Epithelial cell of proximal tubule (primary cell): ENCODE measurements around the gene PRSS27. TPM values are rescaled to one million over a fixed set of nuclear protein-coding genes. Genes with fewer than 3 reads are reported as not detected.
"Not testable (repeated sequence)": the region's sequence is repeated elsewhere in the genome, so short reads cannot be mapped to it uniquely, and the experiment has no call there.

Experiments used
- DNase-seq: peaks from one replicate; pipeline ENCODE4 v3.0.0-alpha.2; 2011; ENCODE audit warnings: low read depth
- H3K4me3 ChIP-seq: 2 replicates; pipeline ENCODE4 v1.5.1; 2011; ENCODE audit warnings: low read depth, mild to moderate bottlenecking, low read length
- total RNA-seq: library from RNA; depleted of rRNA; stranded (reverse); fragments of >200 nt; gene quantifications from 2 replicates; pipeline ENCODE4 v1.2.3, GENCODE V29; 2015
- TF ChIP-seq, protein P1 (sequence below): conservative IDR thresholded peaks from 2 replicates; pipeline ENCODE4 v1.5.1; 2012; ENCODE audit warnings: low read depth, mild to moderate bottlenecking, low read length

PRSS27 gene
- total RNA-seq, 1 donor from 2014 or later = 0.92 TPM

- H3K4me3 ChIP-seq = peak overlapping the region; percentile 3
- peak; percentile 36 for DNase-seq
- TF ChIP-seq, protein P1, sequence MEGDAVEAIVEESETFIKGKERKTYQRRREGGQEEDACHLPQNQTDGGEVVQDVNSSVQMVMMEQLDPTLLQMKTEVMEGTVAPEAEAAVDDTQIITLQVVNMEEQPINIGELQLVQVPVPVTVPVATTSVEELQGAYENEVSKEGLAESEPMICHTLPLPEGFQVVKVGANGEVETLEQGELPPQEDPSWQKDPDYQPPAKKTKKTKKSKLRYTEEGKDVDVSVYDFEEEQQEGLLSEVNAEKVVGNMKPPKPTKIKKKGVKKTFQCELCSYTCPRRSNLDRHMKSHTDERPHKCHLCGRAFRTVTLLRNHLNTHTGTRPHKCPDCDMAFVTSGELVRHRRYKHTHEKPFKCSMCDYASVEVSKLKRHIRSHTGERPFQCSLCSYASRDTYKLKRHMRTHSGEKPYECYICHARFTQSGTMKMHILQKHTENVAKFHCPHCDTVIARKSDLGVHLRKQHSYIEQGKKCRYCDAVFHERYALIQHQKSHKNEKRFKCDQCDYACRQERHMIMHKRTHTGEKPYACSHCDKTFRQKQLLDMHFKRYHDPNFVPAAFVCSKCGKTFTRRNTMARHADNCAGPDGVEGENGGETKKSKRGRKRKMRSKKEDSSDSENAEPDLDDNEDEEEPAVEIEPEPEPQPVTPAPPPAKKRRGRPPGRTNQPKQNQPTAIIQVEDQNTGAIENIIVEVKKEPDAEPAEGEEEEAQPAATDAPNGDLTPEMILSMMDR = no peak
Measured at GRCh38 chr16:2692948-2693651, 26.9 kb downstream of the PRSS27 start.

DNA sequence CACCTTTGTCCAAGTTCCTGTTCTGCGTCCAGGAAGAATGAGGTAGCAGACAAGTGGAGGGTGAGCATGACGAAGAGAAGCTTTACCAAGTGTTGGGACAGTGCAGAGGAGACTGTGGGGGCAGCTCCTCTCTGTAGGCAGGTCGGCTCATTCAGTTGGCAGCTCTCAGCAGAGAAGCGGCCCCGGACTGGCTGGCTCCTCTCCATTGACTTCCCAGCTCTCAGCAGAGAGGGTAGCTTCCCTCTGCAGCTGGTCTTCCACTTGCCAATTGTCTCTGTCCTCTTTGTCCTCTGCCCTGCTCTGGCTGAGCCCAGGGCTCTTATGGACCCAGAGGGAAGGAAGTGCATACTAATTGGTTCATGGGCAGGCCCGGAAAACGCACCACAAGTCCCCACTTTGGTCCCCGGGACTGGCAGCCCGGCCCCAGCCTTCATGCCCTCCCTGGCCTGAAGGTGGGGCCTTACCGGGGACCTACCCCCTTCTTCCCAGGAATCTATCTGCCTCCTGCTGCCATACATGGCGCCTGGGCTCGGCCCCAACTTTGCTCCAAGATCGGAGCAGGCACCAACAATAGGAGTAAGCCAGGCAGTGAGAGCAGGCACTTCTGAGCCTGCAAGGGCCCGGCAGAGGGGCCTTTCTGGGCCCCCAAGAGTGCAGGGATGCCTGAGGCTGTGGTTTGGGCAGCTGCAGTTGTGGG lies 27.6 kb downstream of the PRSS27 start:
- TF ChIP-seq, protein P1 = no peak
- H3K4me3 ChIP-seq = no peak overlapping the region
- DNase-seq = no peak

DNA sequence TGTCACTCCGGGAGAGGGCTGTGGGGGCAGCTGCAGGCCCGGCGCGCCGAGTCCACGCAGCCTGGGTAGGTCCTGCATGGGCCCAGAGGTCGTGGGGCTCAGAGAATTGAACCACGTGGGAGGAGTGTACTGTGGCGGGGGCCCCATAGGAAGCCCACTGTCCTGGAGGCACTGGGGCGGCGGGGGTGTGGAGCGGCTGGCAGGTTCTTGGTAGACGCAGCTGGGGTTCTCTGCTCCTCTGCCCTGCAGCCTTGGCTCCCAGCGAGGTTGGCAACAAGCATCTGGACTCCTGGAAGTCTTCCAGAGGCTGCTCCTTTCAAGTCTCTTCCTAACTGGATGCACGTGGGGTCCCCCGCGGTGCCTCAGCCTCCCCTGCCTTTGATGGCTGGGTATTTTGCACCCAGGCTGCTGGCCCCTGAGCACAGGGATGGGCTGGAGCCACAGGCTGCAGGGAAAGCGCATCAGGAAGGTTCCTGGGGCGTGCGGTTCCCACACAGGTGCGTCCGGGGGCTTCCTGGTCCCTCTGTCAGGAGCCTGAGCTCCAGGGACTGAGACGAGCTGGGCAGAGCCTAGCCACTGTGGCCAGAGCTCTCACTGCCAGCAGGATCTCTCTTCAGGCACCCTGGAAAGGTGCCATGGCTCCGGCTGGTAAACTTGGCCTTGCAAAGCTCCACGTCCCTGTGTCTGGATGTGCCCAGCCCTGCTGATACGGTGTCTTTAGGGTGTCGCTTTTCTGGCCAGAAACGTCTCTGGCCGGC lies 28.4 kb downstream of the PRSS27 start:
- no peak for DNase-seq
- TF ChIP-seq, protein P1 = no peak

DNA sequence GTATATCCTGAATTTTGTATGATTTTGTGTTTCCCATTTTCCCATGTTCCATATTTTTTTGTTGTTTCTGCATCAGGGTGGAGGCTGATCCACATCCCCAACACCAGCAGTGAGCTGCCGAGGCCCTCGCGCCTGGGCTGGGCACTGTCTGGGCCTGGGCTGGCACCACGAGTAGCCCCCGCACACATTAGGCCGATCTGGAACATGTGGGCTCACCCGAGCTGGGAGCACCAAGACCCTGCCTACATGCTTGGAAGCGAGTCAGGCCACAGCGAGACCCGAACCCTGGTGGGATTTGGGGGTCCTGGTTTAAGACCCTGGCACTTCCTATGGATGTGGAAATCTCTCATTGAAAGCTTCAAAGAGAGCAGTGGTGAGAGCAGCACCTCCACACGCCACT lies 29.2 kb downstream of the PRSS27 start:
- DNase-seq = no peak
- TF ChIP-seq, protein P1 = no peak
- H3K4me3 ChIP-seq = no peak overlapping the region

More for the DNA sequence above, 28.4 kb downstream of the PRSS27 start:
- H3K4me3 ChIP-seq = no peak overlapping the region

GRCh38 chr16:2689968-2690801 lies 29.8 kb downstream of the PRSS27 start:
- DNase-seq = no peak
- H3K4me3 ChIP-seq = no peak overlapping the region

GRCh38 chr16:2689422-2689821 lies 30.6 kb downstream of the PRSS27 start:
- not testable (repeated sequence) for H3K4me3 ChIP-seq, DNase-seq

More at GRCh38 chr16:2689968-2690801, 29.8 kb downstream of the PRSS27 start:
- TF ChIP-seq, protein P1 = no peak
